MV-4-11 (cell line): ENCODE measurements around the gene NUP35.

Experiments
- DNase-seq: peaks from one replicate; lab custom pipeline; 2025; lab: John Stamatoyannopoulos, UW

NUP35 gene

DNA sequence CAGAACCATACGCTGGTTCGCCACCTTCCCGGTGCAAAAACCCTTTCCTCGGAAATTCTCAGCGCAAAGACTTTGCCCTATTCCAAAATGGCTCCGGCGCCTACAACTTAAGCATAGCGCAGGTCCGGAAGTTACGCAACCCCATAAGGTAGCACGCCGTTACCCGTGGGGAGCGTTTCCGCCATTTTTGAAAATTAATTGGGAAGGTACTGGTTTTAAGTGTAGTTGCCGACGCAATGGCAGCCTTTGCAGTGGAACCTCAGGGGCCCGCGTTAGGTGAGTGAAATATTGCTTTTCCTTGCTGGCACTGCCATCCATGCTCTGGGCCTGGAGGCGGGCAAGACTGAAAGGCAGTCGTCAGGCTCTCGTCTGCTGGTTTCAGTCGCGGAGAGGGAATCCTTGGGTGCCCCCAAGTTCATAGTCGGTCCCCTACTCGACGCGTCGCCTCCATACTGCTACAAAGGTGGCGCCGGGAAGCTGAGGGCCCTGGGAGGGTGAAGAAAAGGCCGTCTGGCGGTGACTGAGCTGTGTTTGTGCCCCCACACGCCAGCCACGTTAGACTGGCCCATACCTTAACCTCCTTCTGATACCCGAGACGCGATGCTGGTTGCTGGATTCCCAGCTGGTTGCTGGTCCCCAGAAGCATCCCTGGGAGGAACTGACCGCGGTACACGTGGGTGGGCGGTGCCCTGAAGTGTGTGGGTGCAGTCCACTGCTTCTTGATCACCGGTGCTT is at the start of gene NUP35:
Gene NUP35 (plus strand): TSS at position 222 of the 735 bp plus-strand sequence. CDS start 15 bp downstream, at position 237.
- peak; percentile 79 for DNase-seq

- DNase-seq, result peak; percentile 27
These were observed 46.1 kb upstream of the NUP35 start for GRCh38 chr2:183078163-183078463.

GRCh38 chr2:183078464-183079138 is 45.6 kb upstream of the NUP35 start, which contains the start of gene DUSP19:
Gene DUSP19, plus strand, starts transcription at chr2:183078747. Its CDS starts 187 bp downstream, at chr2:183078934.
- peak; percentile 79 for DNase-seq

- no peak for DNase-seq
These were observed 45.0 kb upstream of the NUP35 start for GRCh38 chr2:183079139-183079775.

- no peak for DNase-seq
These were observed 42.3 kb upstream of the NUP35 start for GRCh38 chr2:183081911-183082310.

- DNase-seq, result no peak
These were observed 36.2 kb upstream of the NUP35 start for GRCh38 chr2:183088061-183088460.

DNA sequence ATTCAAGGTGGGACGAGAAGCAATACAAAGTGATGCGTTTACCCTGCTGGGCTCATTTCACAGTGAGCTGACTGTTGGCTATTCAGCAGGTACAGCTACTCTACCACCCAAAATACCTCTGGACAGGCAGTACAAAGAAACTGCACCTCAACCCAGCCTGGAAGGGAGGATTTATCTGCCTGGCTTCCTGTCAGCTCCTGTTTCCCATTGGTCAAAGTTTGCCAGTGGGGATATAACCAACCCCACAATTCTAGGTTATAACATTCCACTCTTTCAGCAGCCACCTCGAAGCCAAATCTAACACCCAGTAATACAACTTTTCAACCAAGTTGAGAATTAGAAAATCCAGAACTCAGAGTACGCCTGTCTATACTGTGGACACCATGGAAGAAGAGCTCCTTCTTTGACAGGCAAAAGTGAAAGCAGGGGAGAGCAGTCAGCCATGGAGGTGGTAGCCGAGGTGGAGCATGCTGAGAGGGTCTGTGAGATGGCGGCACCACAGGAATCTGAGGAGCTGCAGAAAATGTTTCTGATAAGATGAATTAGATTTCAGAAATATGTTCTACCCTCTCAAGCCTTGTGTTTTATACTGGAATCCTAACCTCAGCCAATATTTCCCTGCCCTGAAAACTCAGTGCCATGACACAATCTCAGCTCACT is 34.9 kb upstream of the NUP35 start:
- DNase-seq, result no peak

- no peak for DNase-seq
These were observed 32.8 kb upstream of the NUP35 start for GRCh38 chr2:183091318-183091953.

GRCh38 chr2:183091954-183092345 is 32.3 kb upstream of the NUP35 start:
- no peak for DNase-seq

DNA sequence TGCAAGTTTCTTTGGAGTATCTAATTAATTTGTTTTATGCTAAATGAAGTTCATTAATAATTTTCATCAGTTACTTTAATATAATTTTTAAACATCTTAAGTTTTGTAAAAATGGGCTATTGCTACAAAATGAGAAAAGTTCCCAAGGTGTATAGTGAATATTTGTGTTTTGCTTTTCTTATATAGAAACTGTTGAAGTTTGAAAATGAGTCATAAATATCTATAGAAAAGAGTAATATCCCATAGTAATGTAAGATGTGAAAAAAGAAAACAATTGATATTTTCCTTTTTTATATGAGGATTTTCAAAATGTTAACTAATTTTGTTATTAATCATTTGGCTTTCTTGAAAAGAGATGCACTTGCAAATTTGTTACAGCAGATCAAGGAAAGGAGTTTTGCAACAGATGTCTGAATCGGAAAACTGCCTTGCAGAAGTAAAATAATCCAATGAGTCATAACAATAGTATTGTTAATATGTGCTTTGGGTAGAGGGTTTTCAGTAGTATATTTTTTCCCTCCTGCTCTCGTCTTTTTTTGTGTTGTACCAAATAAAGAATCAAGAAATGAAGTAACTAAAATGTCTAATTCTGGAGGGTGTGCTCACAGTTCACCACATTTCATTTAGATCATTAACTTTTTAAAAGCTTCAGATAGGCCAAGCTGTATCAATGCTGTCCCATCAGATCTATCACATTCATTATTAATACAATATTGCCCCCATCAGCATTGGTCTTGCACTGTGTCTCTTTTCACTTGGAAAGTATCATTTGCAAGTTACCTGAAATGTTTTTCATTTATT is 30.2 kb upstream of the NUP35 start:
- DNase-seq, result no peak

DNA sequence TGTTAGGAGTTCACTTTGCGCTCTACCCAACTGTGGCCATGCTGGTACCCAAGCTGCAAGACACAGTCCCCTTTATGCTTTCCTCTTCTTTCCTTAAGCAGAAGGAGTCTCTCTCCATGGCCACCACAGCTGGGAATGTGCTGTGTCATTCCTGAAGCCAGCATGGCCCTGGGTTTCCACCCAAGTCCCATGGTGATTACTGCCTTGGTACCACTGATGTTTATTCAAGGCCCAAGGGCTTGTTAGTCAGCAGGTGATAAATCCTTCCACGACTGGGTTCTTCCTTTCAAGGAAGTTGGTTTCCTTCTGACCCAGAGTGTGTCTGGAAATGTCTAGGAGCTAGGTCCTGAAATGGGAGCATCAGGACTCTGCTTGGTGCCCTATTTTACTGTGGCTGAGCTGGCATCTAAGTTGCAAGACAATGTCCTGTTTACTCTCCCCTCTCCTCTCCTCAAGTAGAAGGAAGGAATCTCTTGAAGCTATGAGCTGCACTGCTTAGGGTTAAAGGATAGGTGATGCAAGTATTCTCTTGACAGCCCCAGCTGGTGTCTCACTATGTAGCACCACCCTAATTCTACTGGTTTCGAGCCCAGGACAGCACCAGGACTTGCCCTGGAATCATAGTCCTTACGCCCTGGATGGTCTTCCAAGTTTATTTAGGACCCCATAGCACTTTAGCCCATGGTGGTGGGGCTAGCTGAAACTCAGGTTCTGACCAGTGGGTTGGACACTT is 18.7 kb upstream of the NUP35 start:
- no peak for DNase-seq

GRCh38 chr2:183112577-183112976 is 11.7 kb upstream of the NUP35 start:
- DNase-seq, result no peak

GRCh38 chr2:183113630-183114029 is 10.6 kb upstream of the NUP35 start:
- DNase-seq, result no peak

- DNase-seq, result no peak
These were observed 7.0 kb upstream of the NUP35 start for GRCh38 chr2:183117226-183117625.

DNA sequence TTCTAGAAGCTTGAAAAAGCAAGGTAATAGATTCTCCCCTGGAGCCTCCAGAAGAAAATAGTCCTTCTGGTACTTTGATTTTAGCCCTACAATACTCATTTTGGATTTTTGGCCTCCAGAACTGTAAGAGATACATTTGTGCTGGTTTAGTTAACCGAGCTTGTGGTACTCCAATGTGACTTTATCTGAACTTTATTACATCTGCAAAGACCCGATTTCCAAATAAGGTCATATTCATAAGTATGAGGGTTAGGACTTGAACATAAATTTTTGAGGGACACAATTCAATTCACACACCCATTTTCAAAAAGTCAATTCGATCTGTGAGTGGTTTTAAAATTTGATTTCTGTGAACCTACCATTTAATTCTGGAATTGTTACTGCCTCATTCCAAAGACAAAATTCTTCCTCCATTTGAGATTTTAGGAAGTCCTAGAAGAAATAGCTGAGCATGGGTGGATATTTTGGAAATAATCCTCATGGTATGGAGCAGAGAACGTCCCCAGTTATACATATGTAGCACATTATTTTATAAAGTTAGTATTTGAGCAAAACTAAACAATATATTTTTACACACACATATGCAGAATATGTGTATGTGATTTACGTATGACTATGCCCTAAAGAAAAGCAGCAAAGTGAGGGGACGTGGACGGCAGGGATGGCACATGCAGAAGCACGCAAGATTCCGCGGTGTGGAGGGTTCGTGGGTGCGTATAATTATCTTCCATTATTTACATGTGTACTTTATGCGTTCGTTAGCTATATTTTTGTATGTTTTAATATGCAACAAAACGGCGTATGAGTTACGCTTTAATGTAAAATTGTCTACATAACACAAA is 905 bp upstream of the NUP35 start:
- DNase-seq, result no peak

DNA sequence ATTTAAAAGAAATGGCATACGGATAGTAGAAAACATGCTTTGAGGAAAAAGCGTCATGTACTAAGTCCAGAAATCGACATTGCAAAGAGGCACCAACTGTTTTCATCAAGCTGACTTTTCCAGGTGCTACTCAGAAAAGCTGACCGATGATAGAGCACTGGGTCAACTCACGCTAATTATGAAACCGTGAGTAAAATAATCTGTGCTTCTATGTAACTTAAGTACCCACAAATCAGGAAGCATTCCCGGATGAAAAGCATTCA is 353 bp upstream of the NUP35 start:
- DNase-seq, result no peak

DNA sequence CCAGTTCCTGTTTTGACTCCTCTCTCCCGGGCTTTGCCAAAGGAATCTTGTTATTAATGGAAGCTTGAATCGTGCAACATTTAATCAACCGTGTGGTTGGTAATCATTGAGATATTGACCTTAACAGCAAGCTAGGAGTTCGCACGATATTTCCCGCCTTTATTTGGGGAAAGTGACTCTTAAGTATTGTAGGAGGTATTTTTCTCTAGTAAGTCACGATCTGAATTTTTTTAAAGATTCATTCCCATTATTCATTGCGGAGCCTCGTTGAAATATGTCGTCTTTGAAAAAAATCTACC is 663 bp downstream of the NUP35 start:
- DNase-seq, result no peak

DNA sequence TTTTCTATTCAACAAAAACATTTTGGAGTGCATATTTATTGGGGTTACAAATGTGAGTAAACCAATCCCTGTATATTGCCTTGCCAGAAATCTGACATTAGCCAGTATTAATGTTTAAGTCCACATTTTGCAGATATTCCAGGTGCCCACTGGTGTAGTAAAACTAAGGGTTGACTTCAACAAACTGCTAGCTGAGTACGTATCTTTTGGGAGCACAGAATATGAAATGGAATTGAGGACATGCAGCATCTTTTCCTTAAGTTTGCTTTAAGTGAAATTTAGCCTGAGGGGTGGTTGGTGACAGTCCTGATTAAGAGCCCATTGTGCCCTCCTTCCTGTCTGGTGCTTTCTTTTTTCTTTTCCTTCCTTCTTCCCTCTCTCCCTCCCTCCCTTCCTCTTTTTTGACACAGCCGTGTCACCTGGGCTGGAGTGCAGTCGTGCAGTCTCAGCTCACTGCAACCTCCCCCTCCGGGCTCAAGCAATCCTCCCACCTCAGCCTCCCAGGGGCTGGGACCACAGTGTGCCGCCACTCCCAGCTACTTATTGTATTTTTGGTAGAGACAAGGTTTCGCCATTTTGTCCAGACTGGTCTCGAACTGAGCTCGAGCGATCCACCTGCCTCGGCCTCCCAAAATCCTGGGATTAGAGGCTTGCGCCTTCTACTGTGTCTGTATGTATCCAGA is 1.6 kb downstream of the NUP35 start:
- no peak for DNase-seq

GRCh38 chr2:183126635-183127034 is 2.4 kb downstream of the NUP35 start:
- no peak for DNase-seq

- DNase-seq, result no peak
These were observed 9.8 kb downstream of the NUP35 start for GRCh38 chr2:183134016-183134415.
